H1 (cell line): ENCODE data around the gene KMT2A. TPM values are rescaled to one million over a fixed set of nuclear protein-coding genes. Genes with fewer than 3 reads are reported as not detected.

ENCODE experiments used
- CTCF ChIA-PET: fragments of 300-600 bp; sonication (Branson Sonifier 250); formaldehyde crosslinking; loops from one replicate; lab custom pipeline; 2021; ENCODE audit not compliant: partially characterized antibody; lab: Charles Lee
- POLR2A ChIA-PET: fragments of 300-600 bp; sonication (Branson Sonifier 250); formaldehyde crosslinking; loops from one replicate; lab custom pipeline; 2021; ENCODE audit warnings: inconsistent platforms; ENCODE audit not compliant: partially characterized antibody; lab: Charles Lee
- DNase-seq, 2 experiments: peaks; one replicate each; pipeline versions ENCODE4 v3.0.0 to v3.0.0-alpha.2; 2010 to 2022; ENCODE audit warnings: low spot score in 2 of 2, low read depth in 1 of 2, mixed read lengths in 1 of 2
- FAIRE-seq: peaks from 2 replicates; lab custom pipeline; 2011; peaks lifted over from hg19 to GRCh38; lab: Jason Lieb, UNC
- H2AFZ ChIP-seq: 2 replicates; pipeline ENCODE4 v1.8.1; 2012; ENCODE audit warnings: low read length, inconsistent platforms
- H2AK5ac ChIP-seq: 2 replicates; pipeline ENCODE4 v1.6.1; 2013; ENCODE audit warnings: low read depth, low read length
- H2BK120ac ChIP-seq: replicated peaks from 2 replicates; pipeline ENCODE3; 2013; ENCODE audit warnings: low read depth, low read length, inconsistent platforms
- H2BK12ac ChIP-seq: 2 replicates; pipeline ENCODE4 v1.6.1; 2013; ENCODE audit warnings: low read depth, low read length
- H2BK15ac ChIP-seq: 2 replicates; pipeline ENCODE4 v1.6.1; 2013; ENCODE audit warnings: low read length
- H2BK20ac ChIP-seq: 2 replicates; pipeline ENCODE4 v1.6.1; 2013; ENCODE audit warnings: low read length
- H2BK5ac ChIP-seq: 2 replicates; pipeline ENCODE4 v1.6.1; 2013; ENCODE audit warnings: low read depth, low read length
- H3K14ac ChIP-seq: 2 replicates; pipeline ENCODE4 v1.6.1; 2013; ENCODE audit warnings: inconsistent platforms; ENCODE audit not compliant: insufficient read length
- H3K18ac ChIP-seq: 2 replicates; pipeline ENCODE4 v1.6.1; 2013; ENCODE audit warnings: low read length; ENCODE audit errors: extremely low read depth
- H3K23ac ChIP-seq: 2 replicates; pipeline ENCODE4 v1.6.1; 2013; ENCODE audit warnings: inconsistent platforms; ENCODE audit not compliant: insufficient read length
- H3K23me2 ChIP-seq: 2 replicates; pipeline ENCODE4 v1.6.1; 2013; ENCODE audit warnings: low read depth, low read length
- H3K27ac ChIP-seq: 2 replicates; pipeline ENCODE4 v1.6.1; 2011; ENCODE audit warnings: low read depth, low read length, inconsistent platforms
- H3K27me3 ChIP-seq, 4 experiments: replicated peaks in 1 of 4; 1 replicate in 1 of 4; 2 replicates in 3 of 4; pipeline versions ENCODE4 v1.6.1 to v1.8.1; 2011 to 2013; ENCODE audit warnings: low read length in 3 of 4, mild to moderate bottlenecking in 3 of 4, inconsistent platforms in 2 of 4, mixed read lengths in 2 of 4, moderate library complexity in 1 of 4; ENCODE audit not compliant: control insufficient read depth in 3 of 4, insufficient read depth in 3 of 4; ENCODE audit errors: extremely low read depth in 1 of 4
- H3K36me3 ChIP-seq, 4 experiments: 2 replicates each; pipeline versions ENCODE4 v1.6.1 to v1.8.1; 2011 to 2013; ENCODE audit warnings: mild to moderate bottlenecking in 4 of 4, low read length in 3 of 4, moderate library complexity in 2 of 4, control low read depth in 1 of 4, inconsistent platforms in 1 of 4; ENCODE audit not compliant: insufficient read depth in 4 of 4, control insufficient read depth in 2 of 4
- H3K4ac ChIP-seq: replicated peaks from 2 replicates; pipeline ENCODE3; 2013; ENCODE audit warnings: low read length, low read depth, mixed read lengths, inconsistent platforms; ENCODE audit not compliant: insufficient read length
- H3K4me1 ChIP-seq, 4 experiments: replicated peaks in 1 of 4; 1 replicate in 1 of 4; 2 replicates in 3 of 4; pipeline versions ENCODE4 v1.6.1 to v1.8.1; 2011 to 2013; ENCODE audit warnings: low read length in 3 of 4, inconsistent platforms in 2 of 4, mixed read lengths in 1 of 4; ENCODE audit not compliant: insufficient read depth in 4 of 4, control insufficient read depth in 3 of 4
- H3K4me2 ChIP-seq, 2 experiments: 2 replicates each; pipeline versions ENCODE4 v1.6.1 to v1.8.1; 2011 to 2013; ENCODE audit warnings: low read depth in 2 of 2, low read length in 2 of 2, control low read depth in 1 of 2, inconsistent platforms in 1 of 2, mild to moderate bottlenecking in 1 of 2; ENCODE audit not compliant: insufficient read depth in 1 of 2
- H3K4me3 ChIP-seq, 4 experiments: fragments of 200-600, 300-600 bp in 1 of 4; sonication (generic), shearing (Covaris generic), sonication (Bioruptor Twin) in 1 of 4; 2 replicates each; pipeline versions ENCODE4 v1.5.1 to v1.8.1; 2011 to 2016; ENCODE audit warnings: low read length in 4 of 4, low read depth in 3 of 4, control low read depth in 2 of 4, inconsistent platforms in 2 of 4, mild to moderate bottlenecking in 2 of 4, mixed read lengths in 1 of 4, moderate library complexity in 1 of 4; ENCODE audit not compliant: insufficient read depth in 2 of 4; ENCODE audit errors: extremely low read depth in 1 of 4
- H3K56ac ChIP-seq: replicated peaks from 2 replicates; pipeline ENCODE3; 2013; ENCODE audit warnings: low read depth, mild to moderate bottlenecking, mixed read lengths, low read length, inconsistent platforms; ENCODE audit not compliant: insufficient read length
- H3K79me1 ChIP-seq: 2 replicates; pipeline ENCODE4 v1.6.1; 2013; ENCODE audit warnings: low read depth, low read length, control low read depth
- H3K79me2 ChIP-seq, 2 experiments: 2 replicates each; pipeline versions ENCODE4 v1.6.1 to v1.8.1; 2012 to 2013; ENCODE audit warnings: low read length in 2 of 2, mild to moderate bottlenecking in 2 of 2, inconsistent platforms in 1 of 2; ENCODE audit not compliant: insufficient read depth in 2 of 2, control insufficient read depth in 1 of 2
- H3K9ac ChIP-seq, 4 experiments: replicated peaks in 1 of 4; 1 replicate in 1 of 4; 2 replicates in 3 of 4; pipeline versions ENCODE4 v1.6.1 to v1.8.1; 2011 to 2013; ENCODE audit warnings: low read depth in 3 of 4, low read length in 3 of 4, control low read depth in 2 of 4, mild to moderate bottlenecking in 2 of 4, moderate library complexity in 2 of 4, inconsistent platforms in 1 of 4; ENCODE audit errors: extremely low read depth in 1 of 4
- H3K9me3 ChIP-seq, 2 experiments: 2 replicates each; pipeline versions ENCODE4 v1.6.1 to v1.8.1; 2012 to 2013; ENCODE audit warnings: mild to moderate bottlenecking in 2 of 2, moderate library complexity in 2 of 2, control low read depth in 1 of 2, inconsistent platforms in 1 of 2, low read depth in 1 of 2, low read length in 1 of 2, mixed read lengths in 1 of 2; ENCODE audit not compliant: insufficient read depth in 2 of 2
- H4K20me1 ChIP-seq, 2 experiments: replicated peaks in 1 of 2; 2 replicates each; pipeline versions ENCODE3 to v1.8.1; 2011 to 2013; ENCODE audit warnings: inconsistent platforms in 2 of 2, low read length in 2 of 2, mild to moderate bottlenecking in 1 of 2; ENCODE audit not compliant: insufficient read depth in 2 of 2, control insufficient read depth in 1 of 2
- H4K5ac ChIP-seq: 2 replicates; pipeline ENCODE4 v1.6.1; 2013; ENCODE audit warnings: low read length, low read depth, mixed read lengths, inconsistent platforms; ENCODE audit not compliant: insufficient read length
- H4K8ac ChIP-seq: 2 replicates; pipeline ENCODE4 v1.8.0; 2013; ENCODE audit warnings: mild to moderate bottlenecking, moderate library complexity, low read length, inconsistent platforms; ENCODE audit not compliant: insufficient read depth; ENCODE audit errors: extremely low read depth
- H4K91ac ChIP-seq: replicated peaks from 2 replicates; pipeline ENCODE3; 2013; ENCODE audit warnings: low read length, mixed read lengths, inconsistent platforms; ENCODE audit not compliant: insufficient read length
- ASH2L ChIP-seq: fragments of 200-600, 300-600 bp; sonication (generic); IDR thresholded peaks from one replicate; pipeline ENCODE4 v1.7.1; 2017; ENCODE audit warnings: low read length
- BCL11A ChIP-seq, 2 experiments: IDR thresholded peaks; one replicate each; pipeline ENCODE4 v1.6.1; 2011; ENCODE audit warnings: low read depth in 2 of 2, low read length in 2 of 2, mild to moderate bottlenecking in 2 of 2
- CBX5 ChIP-seq: fragments of 300-800, 300-1000 bp; sonication (generic); IDR thresholded peaks from 2 replicates; pipeline ENCODE4 v1.7.1; 2016; ENCODE audit warnings: antibody characterized with exemption, low read length, low read depth
- CBX8 ChIP-seq: fragments of 300-800, 300-1000 bp; sonication (generic); IDR thresholded peaks from 2 replicates; pipeline ENCODE4 v1.7.1; 2016; ENCODE audit warnings: low read depth, low read length, borderline replicate concordance
- CEBPB ChIP-seq: IDR thresholded peaks from 2 replicates; pipeline ENCODE4 v1.6.1; 2012; ENCODE audit warnings: low read depth, low read length
- GABPA ChIP-seq: IDR thresholded peaks from 2 replicates; pipeline ENCODE4 v1.6.1; 2011; ENCODE audit warnings: mild to moderate bottlenecking, low read length, moderate library complexity, borderline replicate concordance; ENCODE audit not compliant: insufficient read depth
- HDAC2 ChIP-seq, 2 experiments: fragments of 300-600 bp in 1 of 2; sonication (generic) in 1 of 2; IDR thresholded peaks; 2 replicates each; pipeline ENCODE4 v1.6.1; 2011 to 2012; ENCODE audit warnings: low read depth in 2 of 2, low read length in 2 of 2, mild to moderate bottlenecking in 2 of 2, moderate library complexity in 2 of 2, borderline replicate concordance in 1 of 2, inconsistent platforms in 1 of 2
- MAFK ChIP-seq: IDR thresholded peaks from 2 replicates; pipeline ENCODE4 v1.6.1; 2012; ENCODE audit warnings: low read depth, mild to moderate bottlenecking, improper control_type of control experiment, low read length
- RNF2 ChIP-seq: fragments of 200-900, 300-1000 bp; sonication (generic); IDR thresholded peaks from 2 replicates; pipeline ENCODE4 v1.7.1; 2016; ENCODE audit warnings: borderline replicate concordance, low read depth, mild to moderate bottlenecking, antibody characterized with exemption, low read length; ENCODE audit not compliant: poor library complexity, severe bottlenecking; ENCODE audit errors: missing control alignments
- SIN3A ChIP-seq, 2 experiments: IDR thresholded peaks in 1 of 2; conservative IDR thresholded peaks in 1 of 2; 2 replicates each; pipeline ENCODE4 v1.6.1; 2011 to 2012; ENCODE audit warnings: low read length in 2 of 2, improper control_type of control experiment in 1 of 2, low read depth in 1 of 2, mild to moderate bottlenecking in 1 of 2
- SRF ChIP-seq: IDR thresholded peaks from 2 replicates; pipeline ENCODE4 v1.6.1; 2011; ENCODE audit warnings: mild to moderate bottlenecking, low read depth, low read length, moderate library complexity
- WGBS, 2 experiments: shearing (Covaris generic) in 1 of 2; methylation state at CpG; one replicate each; pipeline versions ENCODE4 v1.1.6 to v1.1.7; 2013 to 2015; ENCODE audit warnings: low lambda C conversion rate in 2 of 2, mixed read lengths in 2 of 2, inconsistent platforms in 1 of 2, low coverage in 1 of 2, missing lambda C conversion rate in 1 of 2; ENCODE audit not compliant: insufficient replicate concordance in 2 of 2, insufficient coverage in 1 of 2, insufficient read length in 1 of 2; ENCODE audit errors: extremely low coverage in 1 of 2, missing lambda C conversion rate in 1 of 2; 5-methylcytosine and 5-hydroxymethylcytosine counted together
- polyA plus RNA-seq, 7 experiments: library from polyadenylated mRNA; depleted of rRNA in 3 of 7; stranded (reverse) in 5 of 7; unstranded in 2 of 7; fragments of >200 nt in 5 of 7; fragments of 200-250 nt in 2 of 7; gene quantifications; 1 replicate in 5 of 7; 2 replicates in 1 of 7; 4 replicates in 1 of 7; pipeline versions ENCODE4 v1.2.1 to v1.2.3, GENCODE V29; 2011 to 2013; ENCODE audit warnings: missing spikeins in 2 of 7, mixed read lengths in 2 of 7
- total RNA-seq: library from RNA; stranded (reverse); fragmentation: NEBNext Ultra II Directional; extraction: Animal tissue kit (Norgen Biotek cat#: 25700); gene quantifications from 2 replicates; pipeline ENCODE4 v1.2.1, GENCODE V29; 2021
- TF ChIP-seq, protein P1 (sequence below): IDR thresholded peaks from 2 replicates; pipeline ENCODE4 v1.6.1; 2011; ENCODE audit warnings: low read length, improper control_type of control experiment

Gene KMT2A
- total and polyA plus RNA-seq, 2 of the 8 experiments (the other 6 are each of a cell fraction or from before 2014, with no cell fraction given), result 35.9 to 62.1 TPM

DNA sequence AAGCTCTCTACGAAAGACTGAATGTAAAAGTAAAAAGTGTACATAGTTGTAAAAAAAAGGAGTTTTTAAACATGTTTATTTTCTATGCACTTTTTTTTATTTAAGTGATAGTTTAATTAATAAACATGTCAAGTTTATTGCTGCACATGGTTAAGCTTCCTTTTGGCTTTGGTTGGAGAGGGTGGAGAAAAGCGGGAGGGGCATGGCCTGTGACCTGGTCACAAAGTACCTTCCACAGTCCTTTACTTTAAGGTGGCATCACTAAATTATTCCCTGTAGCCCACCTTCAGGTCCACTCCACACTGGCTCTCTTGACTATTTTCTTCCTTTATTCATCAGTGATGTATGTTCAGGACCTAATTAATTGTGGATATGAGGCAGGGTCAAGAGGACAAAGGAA is 90.4 kb downstream of the KMT2A start:
- Histone ChIP-seq H4K5ac (no peak overlapping the region), H2BK12ac (no peak overlapping the region), H3K4me3 (no peak overlapping the region), H3K4me2 (no peak overlapping the region), H4K8ac (no peak overlapping the region), H2BK120ac (no peak overlapping the region), H3K4ac (no peak overlapping the region), H3K27me3 (no peaks in the 10 kb centered on the region; a peak in 2 of 7 replicates), H3K79me1 (peaks cover 3% of the 10 kb centered on the region; the same call in 1 of the 2 replicates), H3K18ac (no peak overlapping the region), H3K36me3 (peaks cover 5 to 32% (median 26%) of the 10 kb centered on the region in 4 experiments), H2BK20ac (no peak overlapping the region), H3K79me2 (no peaks in the 10 kb centered on the region), H3K9ac (no peak overlapping the region), H3K56ac (no peak overlapping the region), H3K27ac (no peak overlapping the region), H2AFZ (no peak overlapping the region), H2BK15ac (no peak overlapping the region), H2AK5ac (no peak overlapping the region), H4K20me1 (peaks cover 0 to 7% of the 10 kb centered on the region in 2 experiments), H3K14ac (no peak overlapping the region), H3K23ac (no peak overlapping the region), H3K9me3 (no peaks in the 10 kb centered on the region), H2BK5ac (no peak overlapping the region), H4K91ac (no peak overlapping the region), H3K23me2 (peaks cover 8% of the 10 kb centered on the region), H3K4me1 (peaks cover 0 to 11% (median 5%) of the 10 kb centered on the region in 4 experiments; a peak in 5 of 7 replicates)
- CTCF ChIA-PET, result interaction anchor here (0.6 to 1.9 kb wide), 5 partner anchors 14 to 166 kb away, joined by 3 to 7 read pairs (median 3); no protein-coding TSS in a partner anchor
- FAIRE-seq (no peak), DNase-seq (no peak)
- POLR2A ChIA-PET, result interaction anchor here (0.6 to 1.4 kb wide), 2 partner anchors 15 to 126 kb away, joined by 3 read pairs; no protein-coding TSS in a partner anchor
- WGBS, 2 experiments, result 95% methylated on average over 2 of the region's 2 CpGs; no CpG with 5 or more reads in 1 of the 2 experiments
- TF ChIP-seq SIN3A (conservative IDR thresholded peaks at IDR 0.05 in 1 of 2, IDR thresholded peaks at IDR 0.05 in 1 of 2; ENCODE audit: low read depth in 1 of 2, low read length in 2 of 2) (no peak), ASH2L (no peak), GABPA (no peak), BCL11A (IDR thresholded peaks at IDR 0.05; ENCODE audit: low read depth in 2 of 2, low read length in 2 of 2) (no peak), RNF2 (no peak), MAFK (no peak), SRF (no peak), CBX8 (no peak), CEBPB (no peak), HDAC2 (IDR thresholded peaks at IDR 0.05; ENCODE audit: borderline replicate concordance in 1 of 2, low read depth in 2 of 2, low read length in 2 of 2) (no peak), CBX5 (no peak)
- TF ChIP-seq, protein P1, sequence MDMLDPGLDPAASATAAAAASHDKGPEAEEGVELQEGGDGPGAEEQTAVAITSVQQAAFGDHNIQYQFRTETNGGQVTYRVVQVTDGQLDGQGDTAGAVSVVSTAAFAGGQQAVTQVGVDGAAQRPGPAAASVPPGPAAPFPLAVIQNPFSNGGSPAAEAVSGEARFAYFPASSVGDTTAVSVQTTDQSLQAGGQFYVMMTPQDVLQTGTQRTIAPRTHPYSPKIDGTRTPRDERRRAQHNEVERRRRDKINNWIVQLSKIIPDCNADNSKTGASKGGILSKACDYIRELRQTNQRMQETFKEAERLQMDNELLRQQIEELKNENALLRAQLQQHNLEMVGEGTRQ, result no peak
